BE2C (cell line): ENCODE data around the gene NEURL1.

Experiments
- DNase-seq: peaks from one replicate; pipeline ENCODE4 v3.0.0-alpha.2; 2020
- H3K27me3 ChIP-seq: fragments of 250-450 bp; sonication (Bioruptor Pico); 2 replicates; pipeline ENCODE4 v1.5.1; 2020; ENCODE audit warnings: mild to moderate bottlenecking
- H3K36me3 ChIP-seq: fragments of 250-450 bp; sonication (Bioruptor Pico); 2 replicates; pipeline ENCODE4 v1.5.1; 2020; ENCODE audit warnings: mild to moderate bottlenecking
- H3K4me1 ChIP-seq: fragments of 250-450 bp; sonication (Bioruptor Pico); 2 replicates; pipeline ENCODE4 v1.5.1; 2020
- H3K4me3 ChIP-seq: 2 replicates; pipeline ENCODE4 v1.5.1; 2011; ENCODE audit warnings: low read depth, low read length
- H3K9me3 ChIP-seq: fragments of 250-450 bp; sonication (Bioruptor Pico); 2 replicates; pipeline ENCODE4 v1.5.1; 2020
- CTCF ChIP-seq: IDR thresholded peaks from 2 replicates; pipeline ENCODE4 v1.5.1; 2012; ENCODE audit warnings: mild to moderate bottlenecking, low read depth, low read length

Gene NEURL1

DNA sequence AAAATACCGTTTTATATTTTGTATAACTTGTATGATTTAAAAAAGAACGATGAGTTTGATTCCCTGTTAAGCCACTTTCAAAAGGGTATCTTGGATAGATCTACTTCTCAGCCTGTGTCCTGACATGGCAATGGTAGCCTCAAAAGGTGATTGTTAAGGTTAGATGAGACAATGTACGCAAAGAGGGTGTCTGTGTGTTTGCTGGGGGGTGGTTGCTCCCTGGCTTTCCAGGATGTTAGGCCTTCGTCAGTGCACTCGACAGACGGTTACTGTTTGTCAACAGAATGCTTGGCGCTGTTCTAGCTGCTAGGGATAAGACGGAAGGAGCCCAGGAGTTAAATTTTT, 90.3 kb downstream of the NEURL1 start:
- DNase-seq = no peak

GRCh38 chr10:103584216-103585010, 90.9 kb downstream of the NEURL1 start:
- H3K4me1 ChIP-seq = peaks cover 10% of the 10 kb centered on the region
- no peak overlapping the region for H3K4me3 ChIP-seq

More for the DNA sequence above, 90.3 kb downstream of the NEURL1 start:
- Histone ChIP-seq H3K4me1 (peaks cover 10% of the 10 kb centered on the region), H3K4me3 (no peak overlapping the region), H3K9me3 (no peaks in the 10 kb centered on the region), H3K27me3 (no peaks in the 10 kb centered on the region), H3K36me3 (no peaks in the 10 kb centered on the region)
- no peak for TF ChIP-seq CTCF

DNA sequence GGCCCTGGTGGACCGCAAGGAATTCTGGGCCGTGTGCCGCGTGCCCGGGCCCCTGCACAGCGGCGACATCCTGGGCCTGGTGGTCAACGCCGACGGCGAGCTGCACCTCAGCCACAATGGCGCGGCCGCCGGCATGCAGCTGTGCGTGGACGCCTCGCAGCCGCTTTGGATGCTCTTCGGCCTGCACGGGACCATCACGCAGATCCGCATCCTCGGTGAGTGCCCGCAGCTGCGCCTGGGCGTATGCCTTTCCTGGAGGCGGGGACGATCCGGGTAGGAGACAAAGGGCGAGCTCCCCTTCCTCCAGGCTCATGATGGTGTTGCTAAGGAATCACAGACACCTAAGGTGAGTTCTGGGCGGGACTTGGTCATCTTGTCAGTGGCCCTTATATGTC, 91.5 kb downstream of the NEURL1 start:
- H3K9me3 ChIP-seq = no peaks in the 10 kb centered on the region
- no peaks in the 10 kb centered on the region for H3K27me3 ChIP-seq
- no peaks in the 10 kb centered on the region for H3K36me3 ChIP-seq
- DNase-seq = no peak
- peaks cover 10% of the 10 kb centered on the region for H3K4me1 ChIP-seq
- H3K4me3 ChIP-seq = no peak overlapping the region
- TF ChIP-seq CTCF = no peak

More at GRCh38 chr10:103584216-103585010, 90.9 kb downstream of the NEURL1 start:
- no peak for TF ChIP-seq CTCF
- no peaks in the 10 kb centered on the region for H3K36me3 ChIP-seq
- no peak for DNase-seq
- no peaks in the 10 kb centered on the region for H3K27me3 ChIP-seq
- H3K9me3 ChIP-seq = no peaks in the 10 kb centered on the region

GRCh38 chr10:103587073-103587472, 93.6 kb downstream of the NEURL1 start:
- H3K27me3 ChIP-seq = no peaks in the 10 kb centered on the region
- peaks cover 8% of the 10 kb centered on the region for H3K4me1 ChIP-seq
- H3K4me3 ChIP-seq = no peak overlapping the region
- no peak for TF ChIP-seq CTCF
- no peaks in the 10 kb centered on the region for H3K36me3 ChIP-seq
- no peaks in the 10 kb centered on the region for H3K9me3 ChIP-seq
- DNase-seq = no peak

DNA sequence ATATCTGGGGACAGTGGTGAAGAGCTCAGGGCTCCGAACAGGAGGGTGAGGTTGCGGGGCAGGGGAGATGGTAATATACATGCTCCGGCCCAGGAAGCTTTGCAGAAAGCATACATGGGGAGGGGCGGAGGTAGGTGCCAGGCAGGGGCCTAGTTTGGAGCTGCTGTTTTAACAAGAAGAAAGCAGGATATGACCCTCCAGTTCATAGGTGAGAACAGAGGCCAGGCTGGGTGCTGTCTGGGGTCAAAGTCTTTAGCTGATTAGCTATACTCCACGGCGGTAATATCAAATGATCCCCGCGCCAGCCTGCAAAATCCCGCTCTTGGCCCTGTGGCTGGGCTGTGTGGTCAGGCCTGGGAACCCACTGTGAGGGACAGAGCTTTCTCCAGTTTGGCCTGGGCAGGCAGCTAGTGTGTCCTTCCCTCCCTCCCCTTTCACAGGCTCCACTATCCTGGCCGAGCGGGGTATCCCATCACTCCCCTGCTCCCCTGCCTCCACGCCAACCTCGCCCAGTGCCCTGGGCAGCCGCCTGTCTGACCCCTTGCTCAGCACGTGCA, 95.6 kb downstream of the NEURL1 start:
- no peaks in the 10 kb centered on the region for H3K4me1 ChIP-seq
- no peak overlapping the region for H3K4me3 ChIP-seq
- no peaks in the 10 kb centered on the region for H3K9me3 ChIP-seq
- no peak for DNase-seq
- no peaks in the 10 kb centered on the region for H3K27me3 ChIP-seq
- TF ChIP-seq CTCF = no peak
- no peaks in the 10 kb centered on the region for H3K36me3 ChIP-seq

- TF ChIP-seq CTCF = no peak
- no peaks in the 10 kb centered on the region for H3K4me1 ChIP-seq
- no peaks in the 10 kb centered on the region for H3K36me3 ChIP-seq
- H3K9me3 ChIP-seq = no peaks in the 10 kb centered on the region
- DNase-seq = no peak
- H3K27me3 ChIP-seq = no peaks in the 10 kb centered on the region
- H3K4me3 ChIP-seq = no peak overlapping the region
Observed at GRCh38 chr10:103590060-103590459, 96.6 kb downstream of the NEURL1 start.
